NB4 (cell line): ENCODE measurements around the gene SAA1.
"Not testable (repeated sequence)": the region's sequence is repeated elsewhere in the genome, so short reads cannot be mapped to it uniquely, and the experiment has no call there.

Experiments
- DNase-seq: peaks from one replicate; pipeline ENCODE4 v3.0.0; 2010; ENCODE audit warnings: low read depth
- H3K4me3 ChIP-seq: one replicate; pipeline ENCODE4 v1.5.1; 2011; ENCODE audit warnings: mild to moderate bottlenecking, low read depth, low read length, moderate library complexity
- MYC ChIP-seq: IDR thresholded peaks from 2 replicates; pipeline ENCODE4 v1.6.1; 2011; ENCODE audit warnings: low read depth, low read length
- POLR2A ChIP-seq: IDR thresholded peaks from 2 replicates; pipeline ENCODE4 v1.6.1; 2011; ENCODE audit warnings: mild to moderate bottlenecking; ENCODE audit not compliant: insufficient read length; ENCODE audit errors: extremely low read depth
- TF ChIP-seq, protein P1 (sequence below): IDR thresholded peaks from 2 replicates; pipeline ENCODE4 v1.6.1; 2011; ENCODE audit warnings: low read depth, low read length
- TF ChIP-seq, protein P2 (sequence below): IDR thresholded peaks from one replicate; pipeline ENCODE4 v1.5.1; 2012; ENCODE audit warnings: low read depth, low read length

Gene SAA1

DNA sequence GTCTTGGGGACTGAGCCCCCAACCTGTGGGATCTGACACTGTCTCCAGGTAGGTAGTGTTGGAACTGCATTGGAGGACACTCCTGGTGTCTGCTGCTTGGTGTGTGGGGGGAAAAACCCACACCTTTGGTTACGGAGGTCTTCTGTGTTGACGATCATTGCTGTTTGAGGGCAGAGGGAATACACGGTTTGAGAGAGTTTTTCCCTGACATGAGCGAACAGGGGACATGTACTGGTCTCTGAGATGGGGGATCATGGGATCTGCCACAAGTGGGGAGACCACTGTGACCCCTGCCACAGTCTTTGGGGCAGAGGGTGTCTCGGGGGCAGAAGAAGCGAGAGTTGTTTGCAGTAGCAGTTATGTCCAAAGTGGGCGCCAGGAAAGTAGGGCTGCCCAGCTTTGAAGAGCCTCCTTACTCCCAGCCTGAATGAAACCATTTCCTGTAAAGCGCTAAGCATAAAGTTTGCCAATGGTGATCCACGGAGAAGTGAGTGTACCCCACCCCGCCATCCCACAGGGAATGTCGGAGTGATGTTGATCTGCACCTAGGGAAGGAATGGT, 12.2 kb upstream of the SAA1 start:
- H3K4me3 ChIP-seq, result no peak overlapping the region
- no peak for TF ChIP-seq POLR2A
- TF ChIP-seq, protein P1, sequence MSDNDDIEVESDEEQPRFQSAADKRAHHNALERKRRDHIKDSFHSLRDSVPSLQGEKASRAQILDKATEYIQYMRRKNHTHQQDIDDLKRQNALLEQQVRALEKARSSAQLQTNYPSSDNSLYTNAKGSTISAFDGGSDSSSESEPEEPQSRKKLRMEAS, result no peak
- no peak for TF ChIP-seq MYC
- TF ChIP-seq, protein P2, sequence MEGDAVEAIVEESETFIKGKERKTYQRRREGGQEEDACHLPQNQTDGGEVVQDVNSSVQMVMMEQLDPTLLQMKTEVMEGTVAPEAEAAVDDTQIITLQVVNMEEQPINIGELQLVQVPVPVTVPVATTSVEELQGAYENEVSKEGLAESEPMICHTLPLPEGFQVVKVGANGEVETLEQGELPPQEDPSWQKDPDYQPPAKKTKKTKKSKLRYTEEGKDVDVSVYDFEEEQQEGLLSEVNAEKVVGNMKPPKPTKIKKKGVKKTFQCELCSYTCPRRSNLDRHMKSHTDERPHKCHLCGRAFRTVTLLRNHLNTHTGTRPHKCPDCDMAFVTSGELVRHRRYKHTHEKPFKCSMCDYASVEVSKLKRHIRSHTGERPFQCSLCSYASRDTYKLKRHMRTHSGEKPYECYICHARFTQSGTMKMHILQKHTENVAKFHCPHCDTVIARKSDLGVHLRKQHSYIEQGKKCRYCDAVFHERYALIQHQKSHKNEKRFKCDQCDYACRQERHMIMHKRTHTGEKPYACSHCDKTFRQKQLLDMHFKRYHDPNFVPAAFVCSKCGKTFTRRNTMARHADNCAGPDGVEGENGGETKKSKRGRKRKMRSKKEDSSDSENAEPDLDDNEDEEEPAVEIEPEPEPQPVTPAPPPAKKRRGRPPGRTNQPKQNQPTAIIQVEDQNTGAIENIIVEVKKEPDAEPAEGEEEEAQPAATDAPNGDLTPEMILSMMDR, result no peak
- no peak for DNase-seq

DNA sequence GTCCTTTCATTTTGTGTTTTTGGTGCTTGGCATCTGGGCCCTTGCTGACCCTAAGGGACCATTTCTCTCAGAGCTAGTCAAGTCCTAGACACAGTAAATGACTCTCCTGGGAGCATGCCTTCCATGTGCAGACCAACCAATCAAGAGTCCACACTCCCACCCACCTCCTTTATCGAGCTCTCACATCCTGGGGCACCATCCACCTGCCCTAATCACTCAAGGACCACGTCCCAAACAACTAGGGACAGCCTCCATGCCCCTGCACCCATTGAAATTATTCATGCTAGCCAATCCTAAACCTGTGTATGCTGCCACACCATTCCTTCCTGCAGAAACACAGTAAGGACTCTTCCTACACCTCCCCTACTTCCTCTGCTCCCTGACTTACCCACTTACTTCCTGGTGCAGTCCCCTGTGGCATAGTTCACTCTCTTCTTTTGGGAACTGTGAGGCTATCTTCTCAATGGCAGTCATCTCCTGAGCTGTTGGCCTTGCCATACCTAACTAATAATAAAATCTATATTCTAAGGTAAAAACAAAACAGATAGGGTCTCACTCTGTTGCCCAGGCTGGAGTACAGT, 11.2 kb upstream of the SAA1 start:
- no peak overlapping the region for H3K4me3 ChIP-seq
- TF ChIP-seq, protein P2, result no peak
- TF ChIP-seq, protein P1, result no peak
- TF ChIP-seq POLR2A (no peak), MYC (no peak)
- no peak for DNase-seq

DNA sequence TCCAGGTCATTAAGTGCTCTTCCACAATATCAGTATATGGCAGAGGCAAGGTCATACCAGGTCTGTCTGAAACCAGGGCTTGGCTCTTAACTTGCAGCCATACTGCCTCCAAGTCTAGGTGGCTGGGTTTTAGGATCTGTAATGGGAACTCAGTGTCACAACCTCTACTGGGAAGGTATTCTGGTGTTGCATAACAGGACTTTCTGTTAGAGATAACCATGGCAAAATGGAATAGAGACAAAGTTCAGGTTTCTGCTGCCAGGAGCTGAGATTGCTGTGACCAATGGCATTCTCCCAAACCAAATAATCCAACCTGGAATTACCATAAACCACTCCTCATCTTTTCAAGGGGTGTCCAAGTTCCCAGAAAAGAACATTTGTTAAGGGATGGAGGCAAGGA, 6.8 kb upstream of the SAA1 start:
- H3K4me3 ChIP-seq, result no peak overlapping the region
- DNase-seq, result no peak
- no peak for TF ChIP-seq MYC
- TF ChIP-seq, protein P2, result no peak
- no peak for TF ChIP-seq POLR2A
- TF ChIP-seq, protein P1, result no peak

DNA sequence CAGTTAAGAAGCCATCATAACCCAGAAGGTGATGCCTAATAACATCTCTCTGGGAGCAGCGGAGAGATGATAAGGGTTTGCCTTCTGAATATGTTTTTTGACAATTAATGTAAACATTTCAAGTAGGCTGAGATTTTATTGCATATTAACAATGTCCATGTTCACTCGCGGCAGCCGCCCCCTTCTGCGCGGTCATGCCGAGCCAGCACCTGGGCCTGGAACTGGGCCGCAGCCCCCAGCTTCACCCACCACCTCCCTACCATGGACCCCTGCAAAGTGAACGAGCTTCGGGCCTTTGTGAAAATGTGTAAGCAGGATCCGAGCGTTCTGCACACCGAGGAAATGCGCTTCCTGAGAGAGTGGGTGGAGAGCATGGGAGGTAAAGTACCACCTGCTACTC, 4.3 kb upstream of the SAA1 start:
- TF ChIP-seq, protein P1, result no peak
- no peak for TF ChIP-seq MYC
- no peak for TF ChIP-seq POLR2A
- TF ChIP-seq, protein P2, result no peak
- DNase-seq, result no peak
- no peak overlapping the region for H3K4me3 ChIP-seq

DNA sequence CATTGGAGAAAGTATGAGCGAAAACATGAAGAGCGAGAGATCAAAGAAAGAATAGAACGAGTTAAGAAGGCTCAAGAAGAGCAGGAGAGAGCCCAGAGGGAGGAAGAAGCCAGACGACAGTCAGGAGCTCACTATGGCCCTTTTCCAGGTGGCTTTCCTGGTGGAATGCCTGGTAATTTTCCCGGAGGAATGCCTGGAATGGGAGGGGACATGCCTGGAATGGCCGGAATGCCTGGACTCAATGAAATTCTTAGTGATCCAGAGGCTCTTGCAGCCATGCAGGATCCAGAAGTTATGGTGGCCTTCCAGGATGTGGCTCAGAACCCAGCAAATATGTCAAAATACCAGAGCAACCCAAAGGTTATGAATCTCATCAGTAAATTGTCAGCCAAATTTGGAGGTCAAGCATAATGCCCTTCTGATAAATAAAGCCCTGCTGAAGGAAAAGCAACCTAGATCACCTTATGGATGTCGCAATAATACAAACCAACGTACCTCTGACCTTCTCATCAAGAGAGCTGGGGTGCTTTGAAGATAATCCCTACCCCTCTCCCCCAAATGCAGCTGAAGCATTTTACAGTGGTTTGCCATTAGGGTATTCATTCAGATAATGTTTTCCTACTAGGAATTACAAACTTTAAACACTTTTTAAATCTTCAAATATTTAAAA, 3.2 kb upstream of the SAA1 start:
- H3K4me3 ChIP-seq, DNase-seq: not testable (repeated sequence)

DNA sequence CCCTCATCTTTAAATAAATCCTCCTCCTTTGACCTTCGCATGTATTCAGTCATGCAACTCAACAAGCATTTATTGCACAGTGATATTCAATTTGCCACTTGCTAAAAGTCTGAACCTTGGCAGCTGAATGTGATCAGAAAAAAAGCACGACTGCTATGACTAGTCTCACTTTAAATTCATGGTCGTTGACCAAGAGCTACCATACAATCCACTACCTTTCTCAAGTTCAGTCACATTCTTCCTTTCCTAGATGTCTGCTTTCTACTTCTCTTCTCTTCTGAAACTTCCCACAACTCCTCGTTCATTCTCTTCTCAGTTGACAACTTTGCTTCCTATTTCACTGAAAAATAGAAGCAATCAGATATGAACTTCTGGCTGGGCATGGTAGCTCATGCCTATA, 2.0 kb upstream of the SAA1 start:
- TF ChIP-seq MYC (no peak), POLR2A (no peak)
- TF ChIP-seq, protein P2, result no peak
- TF ChIP-seq, protein P1, result no peak
- H3K4me3 ChIP-seq, result no peak overlapping the region
- DNase-seq, result no peak
